Esophagus squamous epithelium (tissue), 5 donors: ENCODE data around the gene PHPT1. TPM values are rescaled to one million over a fixed set of nuclear protein-coding genes. Genes with fewer than 3 reads are reported as not detected.
"Not testable (repeated sequence)": the region's sequence is repeated elsewhere in the genome, so short reads cannot be mapped to it uniquely, and the experiment has no call there.

Source experiments
- DNase-seq: peaks from one replicate; lab custom pipeline; 2025; lab: John Stamatoyannopoulos, UW
- H3K27ac ChIP-seq, 4 donors: fragments of 200-600 bp; sonication (generic); one replicate each; pipeline ENCODE4 v1.5.1; 2016 to 2019; ENCODE audit warnings: mild to moderate bottlenecking in 1 of 4
- H3K27me3 ChIP-seq, 4 donors: fragments of 200-600 bp; sonication (generic); 1 replicate in 3 of 4; 2 replicates in 1 of 4; pipeline versions ENCODE4 v1.5.1 to v1.6.0; 2017 to 2021; ENCODE audit warnings: antibody characterized with exemption in 1 of 4
- H3K36me3 ChIP-seq, 3 donors: fragments of 200-600 bp; sonication (generic); one replicate each; pipeline ENCODE4 v1.5.1; 2016 to 2019
- H3K4me1 ChIP-seq, 3 donors: fragments of 200-600 bp; sonication (generic); one replicate each; pipeline ENCODE4 v1.5.1; 2017 to 2019
- H3K4me3 ChIP-seq, 4 donors: fragments of 200-600 bp; sonication (generic); 1 replicate in 3 of 4; 2 replicates in 1 of 4; pipeline ENCODE4 v1.5.1; 2016 to 2019; ENCODE audit warnings: mild to moderate bottlenecking in 2 of 4, moderate library complexity in 1 of 4
- H3K9me3 ChIP-seq, 3 donors: fragments of 200-600 bp; sonication (generic); one replicate each; pipeline ENCODE4 v1.5.1; 2016 to 2019
- CTCF ChIP-seq, 6 experiments: fragments of 450-650 bp in 4 of 6; fragments of 200-600 bp in 2 of 6; sonication (generic) in 2 of 6; IDR thresholded peaks; one replicate each; pipeline ENCODE4 v1.5.1; 2016 to 2019; ENCODE audit warnings: antibody characterized with exemption in 6 of 6, mild to moderate bottlenecking in 4 of 6, moderate library complexity in 4 of 6
- POLR2A ChIP-seq, 4 donors: fragments of 450-650 bp; IDR thresholded peaks; one replicate each; pipeline ENCODE4 v1.6.1; 2017; ENCODE audit warnings: antibody characterized with exemption in 4 of 4, mild to moderate bottlenecking in 4 of 4, moderate library complexity in 3 of 4
- WGBS, 2 donors: methylation state at CpG; one replicate each; pipeline ENCODE4 v1.1.5; 2018; 5-methylcytosine and 5-hydroxymethylcytosine counted together
- intact Hi-C: fragments of 100-400 bp; cut with DNase I; formaldehyde crosslinking; loops from one replicate; pipeline ENCODE4 v1.15.0; 2022
- total RNA-seq, 4 donors: library from RNA; depleted of rRNA; stranded (reverse); fragments of >200 nt; gene quantifications; one replicate each; pipeline ENCODE4 v1.1.0, GENCODE V29; 2016
- donor health status: DM: yes; HTN: yes; CAD: no.

PHPT1 gene
- total RNA-seq, 4 donors from 2014 or later: 21.9 to 53.2 (median 42.2) TPM

- DNase-seq: no peak
- TF ChIP-seq POLR2A (IDR thresholded peaks at IDR 0.05): no peak
- TF ChIP-seq CTCF (IDR thresholded peaks at IDR 0.05): no peak
- 49 to 66% methylated on average over 7 to 11 of the region's 11 CpGs for WGBS, 2 donors
- Histone ChIP-seq H3K27me3 (no peaks in the 10 kb centered on the region), H3K4me3 (peak overlapping the region; percentile 87 to 96 (median 88)), H3K9me3 (no peaks in the 10 kb centered on the region), H3K4me1 (peaks cover 13 to 45% (median 16%) of the 10 kb centered on the region in 3 donors), H3K36me3 (peaks cover 26 to 43% (median 30%) of the 10 kb centered on the region in 3 donors), H3K27ac (peak overlapping the region; percentile 85 to 98 (median 94))
- intact Hi-C loops: no loop called here
Measured at GRCh38 chr9:136865041-136865767, 16.0 kb downstream of the PHPT1 start.

- Histone ChIP-seq H3K36me3 (peaks cover 26 to 39% (median 30%) of the 10 kb centered on the region in 3 donors), H3K27ac (peak overlapping the region; percentile 85 to 98 (median 94)), H3K9me3 (no peaks in the 10 kb centered on the region), H3K4me1 (peaks cover 13 to 40% (median 16%) of the 10 kb centered on the region in 3 donors), H3K4me3 (peak overlapping the region; percentile 87 to 96 (median 88)), H3K27me3 (no peaks in the 10 kb centered on the region)
- intact Hi-C loops: no loop called here
- no CpG with 5 or more reads among the region's 20 CpGs for WGBS, 2 donors
- no peak for DNase-seq
- TF ChIP-seq POLR2A (IDR thresholded peaks at IDR 0.05) (no peak), CTCF (IDR thresholded peaks at IDR 0.05) (no peak)
Measured at GRCh38 chr9:136865768-136866103, 16.5 kb downstream of the PHPT1 start.

- DNase-seq, intact Hi-C loops: not testable (repeated sequence)
- WGBS, 2 donors: 77 to 85% methylated on average over 17 to 21 of the region's 29 CpGs
Measured at GRCh38 chr9:136866898-136867421, 17.8 kb downstream of the PHPT1 start.

GRCh38 chr9:136867480-136867879 lies 18.3 kb downstream of the PHPT1 start:
- intact Hi-C loops: no loop called here
- no peak for DNase-seq
- peaks cover 11 to 21% (median 13%) of the 10 kb centered on the region in 3 donors for H3K36me3 ChIP-seq
- H3K4me1 ChIP-seq: peaks cover 13 to 35% (median 16%) of the 10 kb centered on the region in 3 donors
- no peak overlapping the region for H3K4me3 ChIP-seq
- no peaks in the 10 kb centered on the region for H3K27me3 ChIP-seq
- TF ChIP-seq CTCF (IDR thresholded peaks at IDR 0.05): no peak
- no peak for TF ChIP-seq POLR2A (IDR thresholded peaks at IDR 0.05)
- no peak overlapping the region for H3K27ac ChIP-seq
- WGBS, 2 donors: 95 to 96% methylated on average over 9 to 17 of the region's 18 CpGs
- H3K9me3 ChIP-seq: no peaks in the 10 kb centered on the region

More at GRCh38 chr9:136866898-136867421, 17.8 kb downstream of the PHPT1 start:
- not testable (repeated sequence) for H3K9me3 ChIP-seq, H3K27me3 ChIP-seq
- H3K4me1 ChIP-seq: peaks cover 13 to 35% (median 16%) of the 10 kb centered on the region in 3 donors
- H3K36me3 ChIP-seq: peaks cover 16 to 26% (median 18%) of the 10 kb centered on the region in 3 donors
- peak overlapping the region; percentile 87 to 96 (median 88) for H3K4me3 ChIP-seq
- H3K27ac ChIP-seq: peak overlapping the region in 3 of 4 donors; percentile 70 to 98 (median 95)

- Histone ChIP-seq H3K4me1 (peaks cover 13 to 35% (median 16%) of the 10 kb centered on the region in 3 donors), H3K27ac (no peak overlapping the region), H3K4me3 (no peak overlapping the region), H3K9me3 (no peaks in the 10 kb centered on the region), H3K36me3 (peaks cover 6 to 17% (median 8%) of the 10 kb centered on the region in 3 donors), H3K27me3 (no peaks in the 10 kb centered on the region)
- TF ChIP-seq CTCF (IDR thresholded peaks at IDR 0.05) (no peak), POLR2A (IDR thresholded peaks at IDR 0.05) (no peak)
- DNase-seq: no peak
- WGBS, 2 donors: 96 to 97% methylated on average over 16 to 17 of the region's 18 CpGs
- intact Hi-C loops: no loop called here
Measured at GRCh38 chr9:136867917-136868316, 18.7 kb downstream of the PHPT1 start.
